Measurements from ENCODE around the gene IRGM. TPM values are rescaled to one million over a fixed set of nuclear protein-coding genes. Genes with fewer than 3 reads are reported as not detected.
A peak's percentile ranks its signal among the peaks of the same experiment; 100 is the strongest.
"Not testable (repeated sequence)": the region's sequence is repeated elsewhere in the genome, so short reads cannot be mapped to it uniquely, and the experiment has no call there.

Gene IRGM
- total RNA-seq (0.28 TPM), polyA plus RNA-seq (1.6 TPM)
- long read RNA-seq, donor 1 = 0 reads
- long read RNA-seq, donor 2 = 0 reads
- long read RNA-seq, donor 3 = 0 reads
- long read RNA-seq, donor 4 = 0 reads
- long read RNA-seq, donor 5 = 0 reads
- long read RNA-seq, donor 6 = 0 reads
- long read RNA-seq, donor 7 = 0 reads
- long read RNA-seq, donor 8 = 0 reads
- long read RNA-seq, donor 9 = 0 reads
- long read RNA-seq, donor 10 = 0 reads

GRCh38 chr5:150846308-150846653, at the start of gene IRGM:
IRGM (plus strand) TSS chr5:150846521; CDS start chr5:150848124, 1,603 bp downstream.
- peak within 1 kb of the TSS in 1 of 2 donors; percentile 10 for H3K4me3 ChIP-seq (ENCODE audit: low read length in 2 of 2)
- H3K27me3 ChIP-seq (ENCODE audit: control insufficient read depth in 2 of 2, insufficient read depth in 1 of 2, low read length in 1 of 2); H3K9me3 ChIP-seq (ENCODE audit: control insufficient read depth in 2 of 2, insufficient read depth in 1 of 2, low read length in 1 of 2); H3K27ac ChIP-seq (ENCODE audit: low read depth in 1 of 2, low read length in 1 of 2); DNase-seq (ENCODE audit: low read depth in 6 of 9, low spot score in 9 of 9); H3K36me3 ChIP-seq (ENCODE audit: control insufficient read depth in 2 of 2, insufficient read depth in 2 of 2, low read length in 1 of 2); H3K4me1 ChIP-seq (ENCODE audit: control insufficient read depth in 2 of 2, insufficient read depth in 2 of 2, low read length in 2 of 2): not testable (repeated sequence)
- WGBS = 54% methylated on average over 3 of the region's 3 CpGs

DNA sequence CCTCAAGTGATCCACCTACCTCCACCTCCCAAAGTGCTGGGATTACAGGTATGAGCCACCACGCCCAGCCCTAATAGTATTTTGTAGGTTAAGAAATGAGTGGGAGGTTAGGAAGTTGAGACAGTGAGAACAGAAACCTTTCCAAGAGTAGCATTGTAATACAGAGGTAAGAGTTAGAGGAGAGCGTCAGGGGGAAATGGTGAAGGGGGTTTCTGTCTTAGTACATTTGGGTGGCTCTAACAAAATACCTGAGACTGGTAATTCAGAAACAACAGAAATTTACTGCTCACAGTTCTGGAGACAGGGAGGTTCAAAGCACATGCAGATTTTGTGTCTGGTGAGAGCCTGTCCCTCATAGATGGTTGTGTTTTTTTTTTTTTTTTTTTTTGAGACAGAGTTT, 48.9 kb upstream of the IRGM start:
- Histone ChIP-seq H3K4me1 (ENCODE audit: control insufficient read depth in 2 of 2, insufficient read depth in 2 of 2, low read length in 2 of 2) (peaks cover 0 to 2% of the 10 kb centered on the region in 2 donors), H3K4me3 (ENCODE audit: low read length in 2 of 2) (no peak overlapping the region), H3K36me3 (ENCODE audit: control insufficient read depth in 2 of 2, insufficient read depth in 2 of 2, low read length in 1 of 2) (peaks cover 0 to 11% of the 10 kb centered on the region in 2 donors), H3K27me3 (ENCODE audit: control insufficient read depth in 2 of 2, insufficient read depth in 1 of 2, low read length in 1 of 2) (no peaks in the 10 kb centered on the region), H3K9me3 (ENCODE audit: control insufficient read depth in 2 of 2, insufficient read depth in 1 of 2, low read length in 1 of 2) (no peaks in the 10 kb centered on the region), H3K27ac (ENCODE audit: low read depth in 1 of 2, low read length in 1 of 2) (no peak overlapping the region)
- WGBS = 97% methylated on average over 2 of the region's 2 CpGs
- no peak for DNase-seq (ENCODE audit: low read depth in 6 of 9, low spot score in 9 of 9)

- WGBS = 26% methylated on average over 15 of the region's 15 CpGs
- peaks cover 0 to 2% of the 10 kb centered on the region in 2 donors for H3K4me1 ChIP-seq (ENCODE audit: control insufficient read depth in 2 of 2, insufficient read depth in 2 of 2, low read length in 2 of 2)
- no peak overlapping the region for H3K4me3 ChIP-seq (ENCODE audit: low read length in 2 of 2)
- no peak overlapping the region for H3K27ac ChIP-seq (ENCODE audit: low read depth in 1 of 2, low read length in 1 of 2)
- H3K9me3 ChIP-seq (ENCODE audit: control insufficient read depth in 2 of 2, insufficient read depth in 1 of 2, low read length in 1 of 2) = no peaks in the 10 kb centered on the region
- DNase-seq (ENCODE audit: low read depth in 6 of 9, low spot score in 9 of 9) = peak in 4 of 9 donors; percentile 42 to 76 (median 52)
- H3K36me3 ChIP-seq (ENCODE audit: control insufficient read depth in 2 of 2, insufficient read depth in 2 of 2, low read length in 1 of 2) = no peaks in the 10 kb centered on the region
- H3K27me3 ChIP-seq (ENCODE audit: control insufficient read depth in 2 of 2, insufficient read depth in 1 of 2, low read length in 1 of 2) = no peaks in the 10 kb centered on the region
These were observed 45.0 kb upstream of the IRGM start for GRCh38 chr5:150801117-150801927.

- WGBS = 98% methylated on average over 6 of the region's 6 CpGs
- H3K4me3 ChIP-seq (ENCODE audit: low read length in 2 of 2) = no peak overlapping the region
- no peaks in the 10 kb centered on the region for H3K9me3 ChIP-seq (ENCODE audit: control insufficient read depth in 2 of 2, insufficient read depth in 1 of 2, low read length in 1 of 2)
- no peaks in the 10 kb centered on the region for H3K27me3 ChIP-seq (ENCODE audit: control insufficient read depth in 2 of 2, insufficient read depth in 1 of 2, low read length in 1 of 2)
- no peak overlapping the region for H3K27ac ChIP-seq (ENCODE audit: low read depth in 1 of 2, low read length in 1 of 2)
- DNase-seq (ENCODE audit: low read depth in 6 of 9, low spot score in 9 of 9) = no peak
- no peaks in the 10 kb centered on the region for H3K36me3 ChIP-seq (ENCODE audit: control insufficient read depth in 2 of 2, insufficient read depth in 2 of 2, low read length in 1 of 2)
- H3K4me1 ChIP-seq (ENCODE audit: control insufficient read depth in 2 of 2, insufficient read depth in 2 of 2, low read length in 2 of 2) = peaks cover 0 to 2% of the 10 kb centered on the region in 2 donors
These were observed 41.9 kb upstream of the IRGM start for GRCh38 chr5:150804388-150804787.

DNA sequence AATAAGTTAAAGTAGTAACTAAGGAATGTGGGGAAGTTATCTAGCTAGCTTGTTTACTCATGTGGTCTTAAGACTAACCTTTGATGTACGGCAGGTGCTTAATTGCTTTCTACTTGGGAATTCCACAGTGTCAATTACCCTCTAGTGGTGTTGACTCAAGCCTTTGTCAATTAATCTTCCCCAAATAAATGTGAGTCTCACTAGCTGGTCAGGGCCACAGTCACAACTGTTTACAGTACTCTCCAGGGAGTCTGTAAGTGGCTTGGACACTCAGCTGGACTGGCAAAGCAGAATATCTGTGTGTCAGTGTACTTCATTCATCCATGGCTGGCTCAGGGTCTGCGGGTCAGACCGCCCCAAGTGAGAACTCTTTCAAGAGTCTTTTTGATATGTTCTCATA, 37.0 kb upstream of the IRGM start:
- no peak for DNase-seq (ENCODE audit: low read depth in 6 of 9, low spot score in 9 of 9)
- H3K27ac ChIP-seq (ENCODE audit: low read depth in 1 of 2, low read length in 1 of 2) = no peak overlapping the region
- no peaks in the 10 kb centered on the region for H3K9me3 ChIP-seq (ENCODE audit: control insufficient read depth in 2 of 2, insufficient read depth in 1 of 2, low read length in 1 of 2)
- H3K27me3 ChIP-seq (ENCODE audit: control insufficient read depth in 2 of 2, insufficient read depth in 1 of 2, low read length in 1 of 2) = no peaks in the 10 kb centered on the region
- 94% methylated on average over 3 of the region's 3 CpGs for WGBS
- H3K4me1 ChIP-seq (ENCODE audit: control insufficient read depth in 2 of 2, insufficient read depth in 2 of 2, low read length in 2 of 2) = no peaks in the 10 kb centered on the region
- no peaks in the 10 kb centered on the region for H3K36me3 ChIP-seq (ENCODE audit: control insufficient read depth in 2 of 2, insufficient read depth in 2 of 2, low read length in 1 of 2)
- H3K4me3 ChIP-seq (ENCODE audit: low read length in 2 of 2) = no peak overlapping the region

DNA sequence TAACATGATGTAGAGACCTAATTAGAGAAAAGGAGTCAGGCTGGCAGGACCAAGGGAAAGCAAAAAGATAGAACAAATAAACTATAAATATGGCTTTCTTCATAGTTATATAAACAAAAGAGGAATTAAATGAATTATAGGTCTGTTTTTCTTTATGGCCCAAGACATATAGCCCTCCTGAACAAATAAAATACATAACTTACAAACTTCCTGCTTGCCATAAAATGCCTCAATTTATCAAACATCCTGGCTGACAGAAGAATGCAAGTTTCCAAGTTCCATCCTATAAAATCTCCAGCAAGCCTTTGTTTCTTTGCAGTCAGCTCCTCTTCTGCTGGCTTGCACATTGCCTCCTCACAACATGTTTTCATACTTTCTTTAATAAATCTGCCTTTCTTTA, 31.3 kb upstream of the IRGM start:
- Histone ChIP-seq H3K9me3 (ENCODE audit: control insufficient read depth in 2 of 2, insufficient read depth in 1 of 2, low read length in 1 of 2) (peaks cover 0 to 8% of the 10 kb centered on the region in 2 donors), H3K4me3 (ENCODE audit: low read length in 2 of 2) (no peak overlapping the region), H3K4me1 (ENCODE audit: control insufficient read depth in 2 of 2, insufficient read depth in 2 of 2, low read length in 2 of 2) (no peaks in the 10 kb centered on the region), H3K27ac (ENCODE audit: low read depth in 1 of 2, low read length in 1 of 2) (no peak overlapping the region), H3K27me3 (ENCODE audit: control insufficient read depth in 2 of 2, insufficient read depth in 1 of 2, low read length in 1 of 2) (no peaks in the 10 kb centered on the region), H3K36me3 (ENCODE audit: control insufficient read depth in 2 of 2, insufficient read depth in 2 of 2, low read length in 1 of 2) (no peaks in the 10 kb centered on the region)
- DNase-seq (ENCODE audit: low read depth in 6 of 9, low spot score in 9 of 9) = no peak

DNA sequence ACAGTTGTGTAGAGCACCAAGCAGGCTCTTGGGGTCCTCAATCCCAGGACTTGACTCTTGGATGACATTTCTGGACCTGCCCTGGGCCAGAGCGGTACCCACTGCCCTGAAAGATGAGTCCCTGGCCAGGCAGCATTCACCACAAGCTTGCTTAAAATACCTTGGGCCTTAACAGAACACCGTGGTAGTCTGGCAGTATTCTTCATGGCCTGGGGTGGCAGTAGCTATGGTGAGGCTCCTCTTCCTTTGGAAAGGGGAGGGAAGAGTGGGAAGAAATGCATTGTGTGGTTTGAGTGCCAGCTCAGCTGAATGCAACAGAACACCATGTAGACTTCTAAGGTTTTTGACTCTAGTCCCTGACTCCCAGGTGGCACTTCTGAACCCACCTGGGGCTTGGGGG, 29.4 kb upstream of the IRGM start:
- peaks cover 0 to 11% of the 10 kb centered on the region in 2 donors for H3K9me3 ChIP-seq (ENCODE audit: control insufficient read depth in 2 of 2, insufficient read depth in 1 of 2, low read length in 1 of 2)
- H3K4me1 ChIP-seq (ENCODE audit: control insufficient read depth in 2 of 2, insufficient read depth in 2 of 2, low read length in 2 of 2) = no peaks in the 10 kb centered on the region

GRCh38 chr5:150829744-150830143, 16.6 kb upstream of the IRGM start:
- Histone ChIP-seq H3K27ac (ENCODE audit: low read depth in 1 of 2, low read length in 1 of 2) (no peak overlapping the region), H3K4me1 (ENCODE audit: control insufficient read depth in 2 of 2, insufficient read depth in 2 of 2, low read length in 2 of 2) (no peaks in the 10 kb centered on the region), H3K36me3 (ENCODE audit: control insufficient read depth in 2 of 2, insufficient read depth in 2 of 2, low read length in 1 of 2) (no peaks in the 10 kb centered on the region), H3K4me3 (ENCODE audit: low read length in 2 of 2) (no peak overlapping the region), H3K27me3 (ENCODE audit: control insufficient read depth in 2 of 2, insufficient read depth in 1 of 2, low read length in 1 of 2) (no peaks in the 10 kb centered on the region), H3K9me3 (ENCODE audit: control insufficient read depth in 2 of 2, insufficient read depth in 1 of 2, low read length in 1 of 2) (no peaks in the 10 kb centered on the region)
- DNase-seq (ENCODE audit: low read depth in 6 of 9, low spot score in 9 of 9) = no peak
- WGBS = 85% methylated on average over 5 of the region's 5 CpGs

More for the DNA sequence above, 29.4 kb upstream of the IRGM start:
- Histone ChIP-seq H3K4me3 (ENCODE audit: low read length in 2 of 2) (no peak overlapping the region), H3K27ac (ENCODE audit: low read depth in 1 of 2, low read length in 1 of 2) (no peak overlapping the region), H3K27me3 (ENCODE audit: control insufficient read depth in 2 of 2, insufficient read depth in 1 of 2, low read length in 1 of 2) (no peaks in the 10 kb centered on the region), H3K36me3 (ENCODE audit: control insufficient read depth in 2 of 2, insufficient read depth in 2 of 2, low read length in 1 of 2) (no peaks in the 10 kb centered on the region)
- no peak for DNase-seq (ENCODE audit: low read depth in 6 of 9, low spot score in 9 of 9)
- 92% methylated on average over 2 of the region's 2 CpGs for WGBS

DNA sequence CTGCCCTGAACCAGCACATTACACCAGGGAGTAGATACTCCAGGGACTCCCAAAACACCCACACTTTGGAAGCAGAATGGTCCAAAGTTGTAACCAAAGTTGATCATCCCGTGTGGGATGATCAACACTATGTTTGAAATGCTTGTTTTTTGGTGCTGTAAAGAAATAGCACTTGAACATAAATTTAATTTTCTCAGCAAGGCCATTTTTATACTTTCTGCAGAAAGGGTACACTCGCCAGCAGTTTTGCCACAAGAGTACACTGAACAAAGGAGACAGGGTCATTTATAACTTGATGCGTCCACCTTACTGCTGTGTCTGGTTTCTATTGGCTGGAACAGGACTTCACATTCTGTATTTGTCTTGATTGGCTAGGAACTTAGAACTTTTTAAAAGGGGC, 14.5 kb upstream of the IRGM start:
- DNase-seq (ENCODE audit: low read depth in 6 of 9, low spot score in 9 of 9); H3K27me3 ChIP-seq (ENCODE audit: control insufficient read depth in 2 of 2, insufficient read depth in 1 of 2, low read length in 1 of 2); H3K9me3 ChIP-seq (ENCODE audit: control insufficient read depth in 2 of 2, insufficient read depth in 1 of 2, low read length in 1 of 2); H3K4me3 ChIP-seq (ENCODE audit: low read length in 2 of 2); H3K4me1 ChIP-seq (ENCODE audit: control insufficient read depth in 2 of 2, insufficient read depth in 2 of 2, low read length in 2 of 2); H3K27ac ChIP-seq (ENCODE audit: low read depth in 1 of 2, low read length in 1 of 2); H3K36me3 ChIP-seq (ENCODE audit: control insufficient read depth in 2 of 2, insufficient read depth in 2 of 2, low read length in 1 of 2): not testable (repeated sequence)
- 94% methylated on average over 3 of the region's 3 CpGs for WGBS

All from thymus (tissue), 14 donors.